MM.1S (cell line): ENCODE data around the gene TLK1.

Experiments used
- DNase-seq: peaks from one replicate; pipeline ENCODE4 v3.0.0-alpha.2; 2015
- H2AFZ ChIP-seq: fragments of 300-600 bp; sonication (generic); 2 replicates; pipeline ENCODE4 v1.6.0; 2016; ENCODE audit warnings: antibody characterized with exemption, low read length
- H3F3A ChIP-seq: fragments of 300-600 bp; sonication (generic); 2 replicates; pipeline ENCODE4 v1.6.1; 2016; ENCODE audit warnings: mild to moderate bottlenecking, antibody characterized with exemption, low read length, moderate library complexity, mixed read lengths; ENCODE audit not compliant: insufficient read depth
- H3K27ac ChIP-seq: fragments of 300-600 bp; sonication (generic); 2 replicates; pipeline ENCODE4 v1.5.1; 2016; ENCODE audit warnings: mild to moderate bottlenecking, low read length
- H3K27me3 ChIP-seq: fragments of 300-600 bp; sonication (generic); replicated peaks from 2 replicates; pipeline ENCODE4 v1.6.0; 2016; ENCODE audit warnings: low read length; ENCODE audit not compliant: insufficient read depth
- H3K36me3 ChIP-seq: fragments of 300-600 bp; sonication (generic); replicated peaks from 2 replicates; pipeline ENCODE4 v1.6.1; 2016; ENCODE audit warnings: mild to moderate bottlenecking, low read length, mixed read lengths; ENCODE audit not compliant: insufficient read depth
- H3K4me1 ChIP-seq: fragments of 300-600 bp; sonication (generic); 2 replicates; pipeline ENCODE4 v1.6.1; 2016; ENCODE audit warnings: low read length, mixed read lengths
- H3K4me2 ChIP-seq: fragments of 300-600 bp; sonication (generic); 2 replicates; pipeline ENCODE4 v1.6.0; 2016; ENCODE audit warnings: low read depth, low read length
- H3K4me3 ChIP-seq: fragments of 300-600 bp; sonication (generic); 2 replicates; pipeline ENCODE4 v1.5.1; 2016; ENCODE audit warnings: low read length, mixed read lengths
- H3K79me2 ChIP-seq: fragments of 300-600 bp; sonication (generic); 2 replicates; pipeline ENCODE4 v1.6.1; 2016; ENCODE audit warnings: mixed run types, low read length, mixed read lengths
- H3K9ac ChIP-seq: fragments of 300-600 bp; sonication (generic); 2 replicates; pipeline ENCODE4 v1.6.1; 2016; ENCODE audit warnings: low read length, mixed read lengths
- H3K9me2 ChIP-seq: fragments of 300-600 bp; sonication (generic); replicated peaks from 2 replicates; pipeline ENCODE4 v1.6.1; 2016; ENCODE audit warnings: mild to moderate bottlenecking, low read length, mixed read lengths; ENCODE audit not compliant: insufficient read depth
- H3K9me3 ChIP-seq: fragments of 300-600 bp; sonication (generic); replicated peaks from 2 replicates; pipeline ENCODE4 v1.6.1; 2016; ENCODE audit warnings: mild to moderate bottlenecking, low read length, mixed read lengths; ENCODE audit not compliant: insufficient read depth
- H4K20me1 ChIP-seq: fragments of 300-600 bp; sonication (generic); 2 replicates; pipeline ENCODE4 v1.6.1; 2016; ENCODE audit warnings: mild to moderate bottlenecking, low read length, moderate library complexity, mixed read lengths; ENCODE audit not compliant: insufficient read depth
- EZH2 ChIP-seq: fragments of 300-600 bp; sonication (generic); optimal IDR thresholded peaks from 2 replicates; pipeline ENCODE3; 2017; ENCODE audit warnings: low read depth, mild to moderate bottlenecking, antibody characterized with exemption, low read length, mixed read lengths
- EZH2phosphoT487 ChIP-seq: fragments of 300-600 bp; sonication (generic); IDR thresholded peaks from 2 replicates; pipeline ENCODE4 v1.6.1; 2018; ENCODE audit warnings: antibody characterized with exemption, low read length
- TF ChIP-seq, protein P1 (sequence below): fragments of 300-600 bp; sonication (generic); IDR thresholded peaks from 2 replicates; pipeline ENCODE4 v1.5.1; 2016; ENCODE audit warnings: antibody characterized with exemption, low read length, mixed read lengths

TLK1 gene

DNA sequence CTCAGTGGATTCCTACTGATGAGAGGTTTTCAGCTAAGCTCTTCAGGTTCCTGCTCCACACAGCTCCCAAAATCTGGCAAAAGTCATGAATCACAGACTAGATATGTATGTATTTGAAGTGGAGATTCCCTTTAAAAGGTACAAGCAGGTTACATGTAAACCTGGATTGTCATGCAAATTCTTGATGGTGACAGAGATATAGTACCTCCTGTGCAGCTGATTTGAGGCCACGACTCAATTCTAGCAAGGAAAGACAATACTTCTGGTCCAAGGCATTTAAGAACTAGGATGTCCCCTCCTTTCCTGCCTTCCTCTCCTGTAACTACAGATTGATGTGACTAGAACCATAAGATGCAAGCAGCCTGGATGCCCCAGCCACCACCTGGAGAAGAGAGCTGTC, 176.6 kb downstream of the TLK1 start:
- Histone ChIP-seq H3K27me3 (no peaks in the 10 kb centered on the region), H3K79me2 (no peaks in the 10 kb centered on the region), H3K9me3 (no peaks in the 10 kb centered on the region), H3K4me3 (no peak overlapping the region), H3K9me2 (no peaks in the 10 kb centered on the region), H3K36me3 (no peaks in the 10 kb centered on the region), H4K20me1 (no peaks in the 10 kb centered on the region), H3K9ac (no peak overlapping the region), H2AFZ (no peak overlapping the region), H3K27ac (no peak overlapping the region), H3K4me2 (no peak overlapping the region), H3K4me1 (no peaks in the 10 kb centered on the region), H3F3A (no peaks in the 10 kb centered on the region)
- TF ChIP-seq, protein P1, sequence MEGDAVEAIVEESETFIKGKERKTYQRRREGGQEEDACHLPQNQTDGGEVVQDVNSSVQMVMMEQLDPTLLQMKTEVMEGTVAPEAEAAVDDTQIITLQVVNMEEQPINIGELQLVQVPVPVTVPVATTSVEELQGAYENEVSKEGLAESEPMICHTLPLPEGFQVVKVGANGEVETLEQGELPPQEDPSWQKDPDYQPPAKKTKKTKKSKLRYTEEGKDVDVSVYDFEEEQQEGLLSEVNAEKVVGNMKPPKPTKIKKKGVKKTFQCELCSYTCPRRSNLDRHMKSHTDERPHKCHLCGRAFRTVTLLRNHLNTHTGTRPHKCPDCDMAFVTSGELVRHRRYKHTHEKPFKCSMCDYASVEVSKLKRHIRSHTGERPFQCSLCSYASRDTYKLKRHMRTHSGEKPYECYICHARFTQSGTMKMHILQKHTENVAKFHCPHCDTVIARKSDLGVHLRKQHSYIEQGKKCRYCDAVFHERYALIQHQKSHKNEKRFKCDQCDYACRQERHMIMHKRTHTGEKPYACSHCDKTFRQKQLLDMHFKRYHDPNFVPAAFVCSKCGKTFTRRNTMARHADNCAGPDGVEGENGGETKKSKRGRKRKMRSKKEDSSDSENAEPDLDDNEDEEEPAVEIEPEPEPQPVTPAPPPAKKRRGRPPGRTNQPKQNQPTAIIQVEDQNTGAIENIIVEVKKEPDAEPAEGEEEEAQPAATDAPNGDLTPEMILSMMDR: no peak
- no peak for TF ChIP-seq EZH2
- TF ChIP-seq EZH2phosphoT487: no peak
- no peak for DNase-seq

DNA sequence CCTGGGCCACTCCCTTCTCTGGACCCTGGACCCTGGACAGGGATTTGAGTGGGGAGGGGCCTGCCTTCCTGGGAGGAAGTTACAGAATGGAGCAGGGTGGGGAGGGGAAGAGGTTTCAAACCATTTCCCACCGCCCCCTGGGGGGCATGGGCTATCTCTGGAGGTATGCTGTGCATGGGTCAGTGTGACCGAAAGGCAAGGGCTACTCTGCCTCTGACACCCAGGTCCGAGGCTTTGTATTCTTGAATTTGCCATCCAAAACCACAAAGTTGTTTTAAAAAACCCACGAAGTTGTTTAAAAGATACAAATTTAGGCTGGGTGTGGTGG, 184.8 kb downstream of the TLK1 start:
- no peak overlapping the region for H3K4me2 ChIP-seq
- H3K27ac ChIP-seq: no peak overlapping the region
- no peak for TF ChIP-seq EZH2
- no peak for TF ChIP-seq EZH2phosphoT487
- TF ChIP-seq, protein P1: no peak
- peaks cover 6% of the 10 kb centered on the region; the same call in 1 of the 2 replicates for H3F3A ChIP-seq
- no peaks in the 10 kb centered on the region for H3K9me2 ChIP-seq
- H4K20me1 ChIP-seq: no peaks in the 10 kb centered on the region
- H3K9ac ChIP-seq: no peak overlapping the region
- H3K27me3 ChIP-seq: no peaks in the 10 kb centered on the region
- no peaks in the 10 kb centered on the region for H3K79me2 ChIP-seq
- H2AFZ ChIP-seq: no peak overlapping the region
- peak; percentile 1 for DNase-seq
- H3K36me3 ChIP-seq: no peaks in the 10 kb centered on the region
- H3K9me3 ChIP-seq: no peaks in the 10 kb centered on the region
- no peak overlapping the region for H3K4me3 ChIP-seq
- H3K4me1 ChIP-seq: no peaks in the 10 kb centered on the region

DNA sequence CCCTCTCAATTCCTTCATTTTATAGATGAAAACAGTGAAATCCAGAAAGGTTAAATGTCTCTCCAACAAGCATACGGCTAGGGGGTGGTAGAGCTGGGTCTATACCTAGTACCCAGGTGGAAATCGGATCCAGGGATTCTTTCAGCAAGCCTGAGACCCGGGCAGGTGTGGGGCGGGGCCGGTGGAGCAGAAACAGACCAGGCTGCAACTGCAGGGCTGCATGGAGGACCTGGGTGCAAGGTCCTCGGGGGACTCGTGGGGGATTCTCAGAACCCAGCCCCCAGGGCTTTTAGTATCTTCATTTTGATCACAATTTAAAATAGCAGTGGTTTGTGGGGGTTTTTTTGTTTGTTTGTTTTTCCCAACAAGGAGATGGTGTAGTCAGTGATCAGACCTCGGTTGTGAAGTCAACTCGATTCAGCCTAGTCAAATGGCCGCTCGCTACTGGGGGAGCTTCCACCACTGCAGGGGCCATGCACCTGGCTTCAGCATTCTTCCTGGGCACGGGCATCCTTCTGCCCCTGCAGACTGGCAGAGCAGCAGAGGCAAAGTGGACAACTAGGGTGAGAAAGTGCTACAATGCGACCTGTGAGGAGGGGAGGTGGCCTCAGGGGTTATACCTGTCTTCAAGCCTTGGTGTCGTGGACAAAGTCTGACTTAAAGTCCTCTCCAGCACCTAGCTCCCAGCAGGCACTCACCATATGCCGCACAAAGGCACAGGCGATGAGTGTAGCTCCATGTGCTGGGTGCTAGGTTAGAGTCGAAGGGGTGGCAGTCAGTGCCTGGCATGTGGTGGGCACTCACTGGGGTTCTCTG, 185.4 kb downstream of the TLK1 start:
- Histone ChIP-seq H3K9me3 (no peaks in the 10 kb centered on the region), H3K4me3 (no peak overlapping the region), H3K27me3 (no peaks in the 10 kb centered on the region), H3F3A (peaks cover 6% of the 10 kb centered on the region; the same call in 1 of the 2 replicates), H3K4me1 (no peaks in the 10 kb centered on the region), H2AFZ (no peak overlapping the region), H3K9ac (no peak overlapping the region), H3K4me2 (no peak overlapping the region), H3K9me2 (no peaks in the 10 kb centered on the region), H3K27ac (no peak overlapping the region), H3K36me3 (no peaks in the 10 kb centered on the region), H4K20me1 (no peaks in the 10 kb centered on the region), H3K79me2 (no peaks in the 10 kb centered on the region)
- TF ChIP-seq EZH2: no peak
- TF ChIP-seq, protein P1: no peak
- TF ChIP-seq EZH2phosphoT487: no peak
- no peak for DNase-seq
